SHP77 treated with DMSO at 0.1 percent for 48 hours (cell line): ENCODE measurements around the gene AANAT.

Source experiments
- DNase-seq: peaks from one replicate; lab custom pipeline; 2025; lab: John Stamatoyannopoulos, UW

The AANAT gene

DNA sequence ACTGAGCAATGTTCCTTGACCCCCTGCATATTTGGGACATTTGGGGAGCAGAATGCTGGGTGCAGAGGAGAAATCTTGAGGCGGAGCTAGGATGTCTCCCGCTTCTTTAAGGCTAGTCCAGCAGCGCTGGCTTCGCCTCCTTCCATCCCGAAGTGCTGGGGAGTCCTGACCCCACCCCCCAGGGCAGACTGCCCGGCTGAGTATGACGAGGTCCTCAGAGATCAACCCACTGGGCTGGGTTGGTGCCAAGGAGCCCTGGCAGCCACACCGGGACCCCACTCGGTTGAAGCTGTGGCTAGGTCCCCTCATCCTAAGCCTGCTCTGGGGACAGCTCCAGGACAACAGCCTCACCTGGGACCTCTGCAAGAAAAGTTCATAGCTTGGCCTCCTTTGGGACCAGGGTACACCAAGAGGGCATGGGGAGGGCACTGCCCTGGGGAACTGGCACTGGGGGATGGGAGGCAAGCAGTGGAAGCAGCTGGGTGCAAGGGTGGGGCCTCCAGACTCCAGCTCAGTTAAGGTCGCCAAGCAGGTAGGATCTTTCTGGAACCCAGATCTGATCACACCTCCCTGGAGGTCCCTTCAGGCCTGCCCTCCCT is 22.8 kb downstream of the AANAT start:
- DNase-seq = no peak

GRCh38 chr17:76491271-76492122 is 24.1 kb downstream of the AANAT start:
- DNase-seq = no peak

DNA sequence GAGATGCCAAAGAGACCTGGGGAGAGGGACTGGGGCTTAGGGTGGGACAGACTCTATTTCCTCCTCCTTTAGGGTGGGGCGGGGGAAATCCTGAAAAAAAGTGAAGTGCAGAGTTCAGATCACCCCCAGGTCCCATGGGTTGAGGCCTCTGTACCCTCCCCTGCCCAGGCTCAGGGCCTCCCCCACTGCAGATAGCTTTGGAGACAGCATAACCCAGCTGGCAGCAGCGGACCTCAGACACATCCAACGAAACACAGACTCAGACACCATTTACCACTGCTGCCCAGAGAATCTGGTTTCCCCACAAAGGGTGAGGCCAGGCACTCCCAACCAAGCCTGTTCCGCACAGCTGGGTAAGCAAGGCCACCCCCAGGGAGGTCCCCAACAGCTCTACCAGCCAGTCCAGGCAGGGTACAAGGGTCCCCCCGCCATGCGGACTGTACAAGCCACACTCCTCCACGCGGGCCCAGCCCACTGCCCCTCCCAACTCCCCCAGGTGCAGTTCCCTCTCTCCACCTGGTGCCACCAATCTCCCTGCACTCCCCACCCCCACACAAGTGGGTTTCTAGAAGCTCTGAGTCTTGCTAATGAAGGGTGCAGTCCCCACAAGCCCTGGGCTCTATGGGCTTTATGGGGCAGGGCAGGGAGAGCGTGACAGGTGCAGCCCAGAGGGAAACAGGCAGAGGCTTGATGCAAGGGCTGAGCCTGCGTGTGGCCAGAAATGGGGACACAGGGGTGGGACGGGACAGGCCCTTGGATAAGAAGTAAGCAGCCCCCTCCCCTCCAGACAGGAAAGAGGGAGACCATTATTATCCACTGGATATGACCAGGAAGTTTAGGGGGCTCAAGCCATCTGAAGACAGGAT is 25.0 kb downstream of the AANAT start:
- DNase-seq = no peak

- DNase-seq = no peak
Measured at GRCh38 chr17:76492989-76493501, 25.6 kb downstream of the AANAT start.

- no peak for DNase-seq
Measured at GRCh38 chr17:76493505-76494167, 26.2 kb downstream of the AANAT start.

GRCh38 chr17:76495663-76496400 is 28.4 kb downstream of the AANAT start:
- DNase-seq = no peak

DNA sequence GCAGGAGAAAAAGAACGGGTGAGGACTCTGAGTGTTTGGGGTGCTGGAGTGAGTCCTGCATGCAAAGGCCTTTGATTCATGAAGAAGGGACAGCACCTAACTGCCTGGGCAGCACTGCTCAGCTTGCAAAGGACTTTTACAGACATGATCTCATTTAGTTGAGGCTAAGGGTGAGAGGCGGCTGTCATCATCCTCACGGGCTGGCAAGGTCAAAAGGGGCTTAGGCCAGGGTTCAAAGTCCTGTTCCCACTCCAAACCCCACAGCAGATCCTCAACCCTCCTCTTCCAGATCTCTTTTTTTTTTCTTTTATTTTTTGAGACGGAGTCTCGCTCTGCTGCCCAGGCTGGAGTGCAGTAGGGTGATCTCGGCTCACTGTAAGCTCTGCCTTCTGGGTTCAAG is 29.1 kb downstream of the AANAT start:
- DNase-seq = no peak

GRCh38 chr17:76497699-76497978 is 30.2 kb downstream of the AANAT start:
- DNase-seq = no peak

DNA sequence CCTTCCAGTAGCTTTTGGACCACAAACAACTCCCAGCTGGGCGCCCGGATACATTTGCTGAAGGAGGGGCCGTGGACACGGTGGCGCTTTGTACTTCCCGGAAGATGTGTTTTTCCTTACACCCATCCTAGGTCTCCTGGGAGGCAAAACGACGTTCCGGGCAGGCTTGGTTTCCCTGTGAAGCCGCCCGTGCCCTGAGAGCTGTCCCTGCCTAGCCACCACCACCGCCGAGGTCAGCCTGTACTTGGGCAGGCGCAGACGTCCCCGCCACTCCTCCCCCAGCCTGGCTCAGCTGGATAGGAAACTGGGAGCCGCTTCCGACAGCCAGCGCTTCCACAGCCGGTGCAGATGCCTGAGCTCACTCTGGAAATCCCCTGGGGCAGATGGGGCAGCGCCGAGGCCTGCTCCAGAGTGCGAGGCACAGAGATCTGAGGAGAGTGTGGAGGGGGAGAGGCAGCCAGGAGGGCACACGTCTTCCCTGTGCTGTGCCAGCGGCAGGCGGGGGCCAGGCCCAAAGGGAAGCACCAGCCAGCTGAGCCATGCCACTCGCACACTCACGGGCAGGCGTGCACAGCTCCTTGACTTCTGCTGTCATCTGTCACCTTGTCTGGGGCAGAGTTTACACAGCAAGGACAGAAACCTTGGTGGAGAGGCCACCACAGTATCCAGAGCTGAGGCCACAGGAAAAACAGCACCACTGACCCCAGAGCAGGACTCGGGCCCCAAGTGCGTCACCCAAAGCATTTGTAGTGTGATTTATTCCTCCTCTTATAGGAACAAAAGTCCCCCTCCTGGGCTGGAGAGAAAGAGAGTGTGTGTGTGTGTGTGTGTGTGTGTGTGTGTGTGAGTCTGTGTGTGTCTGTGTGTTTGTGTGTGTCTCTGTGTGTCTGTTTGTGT is 30.8 kb downstream of the AANAT start:
- DNase-seq = peak; percentile 53

- DNase-seq = no peak
Measured at GRCh38 chr17:76498876-76499251, 31.5 kb downstream of the AANAT start.

- no peak for DNase-seq
Measured at GRCh38 chr17:76499267-76499667, 31.9 kb downstream of the AANAT start.

DNA sequence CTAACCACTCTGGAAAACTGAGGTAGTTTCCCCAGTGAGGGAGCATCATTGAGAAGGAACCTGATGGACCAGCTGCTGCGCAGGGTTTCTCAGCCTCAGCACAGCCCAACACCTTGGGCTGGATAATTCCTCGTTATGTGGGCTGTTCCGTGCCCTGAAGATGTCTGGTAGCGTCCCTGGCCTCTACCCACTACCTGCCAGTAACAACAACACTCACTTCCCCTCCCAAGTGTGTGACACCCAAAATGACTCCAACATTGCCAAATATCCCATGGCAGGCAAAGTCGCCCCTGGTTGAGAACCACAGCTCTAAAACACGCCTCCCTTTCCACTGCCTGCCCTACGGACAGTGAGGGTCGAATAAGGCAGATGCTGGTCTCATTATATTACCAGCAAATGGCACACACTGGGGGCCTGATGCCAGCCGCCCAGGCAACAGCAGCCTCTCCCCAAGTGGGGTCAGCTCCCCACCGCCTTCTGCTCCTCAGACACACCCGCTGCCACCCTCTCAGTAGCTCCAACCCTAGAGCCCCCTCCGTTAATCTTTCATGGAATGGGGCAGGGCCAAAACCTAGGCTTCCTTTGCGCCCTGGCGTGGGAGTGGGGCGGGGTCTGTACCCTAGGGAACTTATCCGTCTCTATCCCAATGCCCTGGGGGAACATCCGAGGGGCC is 32.8 kb downstream of the AANAT start:
- DNase-seq = no peak

- no peak for DNase-seq
Measured at GRCh38 chr17:76500747-76501017, 33.3 kb downstream of the AANAT start.

- peak; percentile 55 for DNase-seq
Measured at GRCh38 chr17:76501018-76501826, 33.8 kb downstream of the AANAT start, which contains the start of gene RHBDF2. Gene RHBDF2 (minus strand): TSS chr17:76501423. CDS start chr17:76481524, 19,899 bp downstream.

GRCh38 chr17:76501827-76502307 is 34.5 kb downstream of the AANAT start:
- no peak for DNase-seq

- no peak for DNase-seq
Measured at GRCh38 chr17:76502341-76503211, 35.2 kb downstream of the AANAT start.

DNA sequence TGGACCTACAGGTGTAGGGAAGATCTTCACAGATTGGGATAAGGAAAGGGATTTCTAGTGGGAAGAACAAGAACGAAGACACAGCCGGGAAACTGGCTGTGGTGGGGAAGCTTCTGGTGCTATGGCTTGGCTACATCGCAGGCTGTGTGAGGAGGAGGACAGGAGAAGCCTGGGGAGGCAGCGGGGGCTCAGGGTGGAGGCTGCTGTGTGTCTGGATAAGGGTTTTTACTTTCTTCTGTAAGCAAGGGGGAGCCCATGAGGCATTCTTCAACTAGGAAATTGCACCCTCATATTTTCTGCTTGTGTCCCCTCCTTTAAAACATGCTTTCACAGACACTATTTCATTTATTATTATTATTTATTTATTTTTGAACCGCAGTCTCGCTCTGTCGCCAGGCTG is 36.7 kb downstream of the AANAT start:
- DNase-seq = no peak
